OCI-LY7 (cell line): Measurements from ENCODE around the gene VEPH1. TPM values are rescaled to one million over a fixed set of nuclear protein-coding genes. Genes with fewer than 3 reads are reported as not detected.

ENCODE experiments used
- BruUV-seq: library from RNA; stranded (reverse); fragments of 400-500 nt; replicated peaks from 2 replicates; lab custom pipeline; 2021; lab: Mats Ljungman, UMichigan
- CTCF ChIA-PET: fragments of 300-600 bp; sonication (Branson Sonifier 250); formaldehyde crosslinking; loops from one replicate; lab custom pipeline; 2022; ENCODE audit warnings: antibody characterized with exemption; ENCODE audit not compliant: unreplicated experiment; lab: Charles Lee
- POLR2A ChIA-PET: fragments of 300-600 bp; sonication (Branson Sonifier 250); formaldehyde crosslinking; loops from one replicate; lab custom pipeline; 2022; ENCODE audit warnings: antibody characterized with exemption; lab: Charles Lee
- DNase-seq: peaks from one replicate; pipeline ENCODE4 v3.0.0-alpha.2; 2015; ENCODE audit warnings: low spot score
- H2AFZ ChIP-seq: fragments of 200-600 bp; sonication (generic), shearing (Covaris generic); 2 replicates; pipeline ENCODE4 v1.6.1; 2014; ENCODE audit warnings: mild to moderate bottlenecking, antibody characterized with exemption, low read length, moderate library complexity
- H3K27ac ChIP-seq: fragments of 200-600 bp; sonication (generic); 2 replicates; pipeline ENCODE4 v1.5.1; 2014; ENCODE audit warnings: mixed run types, low read depth, mild to moderate bottlenecking, moderate library complexity, low read length, inconsistent platforms; ENCODE audit not compliant: poor library complexity, severe bottlenecking
- H3K36me3 ChIP-seq: fragments of 200-600 bp; sonication (generic); 2 replicates; pipeline ENCODE4 v1.6.1; 2014; ENCODE audit warnings: mild to moderate bottlenecking, antibody characterized with exemption, low read length, moderate library complexity, mixed read lengths; ENCODE audit not compliant: insufficient read depth
- H3K4me1 ChIP-seq: fragments of 200-600 bp; sonication (generic); 2 replicates; pipeline ENCODE4 v1.5.1; 2014; ENCODE audit warnings: mild to moderate bottlenecking, low read length; ENCODE audit not compliant: insufficient read depth, poor library complexity, severe bottlenecking
- H3K4me2 ChIP-seq: fragments of 200-600 bp; sonication (generic); 2 replicates; pipeline ENCODE4 v1.6.1; 2014; ENCODE audit warnings: mild to moderate bottlenecking, low read length
- H3K4me3 ChIP-seq: fragments of 200-600 bp; sonication (generic); 2 replicates; pipeline ENCODE4 v1.5.1; 2014; ENCODE audit warnings: mild to moderate bottlenecking, low read depth, low read length; ENCODE audit not compliant: poor library complexity, severe bottlenecking
- H3K79me2 ChIP-seq: fragments of 200-600 bp; sonication (generic); 2 replicates; pipeline ENCODE4 v1.6.1; 2016; ENCODE audit warnings: low read depth, mild to moderate bottlenecking, low read length, moderate library complexity, mixed read lengths; ENCODE audit not compliant: insufficient read depth
- H3K9me2 ChIP-seq: fragments of 200-600 bp; sonication (generic); 2 replicates; pipeline ENCODE4 v1.6.1; 2016; ENCODE audit warnings: mild to moderate bottlenecking, low read length, mixed read lengths; ENCODE audit not compliant: insufficient read depth
- H3K9me3 ChIP-seq: fragments of 200-600 bp; sonication (generic); 2 replicates; pipeline ENCODE4 v1.6.1; 2014; ENCODE audit warnings: mild to moderate bottlenecking, mixed run types, low read length, mixed read lengths
- H4K20me1 ChIP-seq: fragments of 200-600 bp; sonication (generic); 2 replicates; pipeline ENCODE4 v1.6.1; 2014; ENCODE audit warnings: mild to moderate bottlenecking, antibody characterized with exemption, low read length, moderate library complexity, mixed read lengths; ENCODE audit not compliant: insufficient read depth
- CTCF ChIP-seq: fragments of 200-600 bp; sonication (generic); conservative IDR thresholded peaks from 2 replicates; pipeline ENCODE4 v1.5.1; 2014; ENCODE audit warnings: mild to moderate bottlenecking, antibody characterized with exemption, low read length, moderate library complexity, mixed read lengths
- EZH2phosphoT487 ChIP-seq: fragments of 200-600 bp; sonication (generic); IDR thresholded peaks from 2 replicates; pipeline ENCODE4 v1.6.1; 2018; ENCODE audit warnings: low read depth, borderline replicate concordance, mild to moderate bottlenecking, mixed run types, antibody characterized with exemption, low read length, moderate library complexity, mixed read lengths
- intact Hi-C: fragments of 100-400 bp; cut with micrococcal nuclease; formaldehyde crosslinking; loops from one replicate; pipeline ENCODE4 v1.10.0; 2022; ENCODE audit not compliant: unreplicated experiment
- total RNA-seq, 2 experiments: library from RNA; depleted of rRNA in 1 of 2; stranded (reverse); fragments of >200 nt in 1 of 2; shearing (Covaris generic) in 1 of 2; gene quantifications; 2 replicates each; pipeline ENCODE4 v1.2.3, GENCODE V29; 2014 to 2022

Gene VEPH1
- total RNA-seq, 2 experiments from 2014 or later = not detected

- intact Hi-C loops = no loop called here
- ChIA-PET CTCF (no interaction called here), POLR2A (no interaction called here)
- H4K20me1 ChIP-seq = no peaks in the 10 kb centered on the region
- H3K27ac ChIP-seq = no peak overlapping the region
- TF ChIP-seq CTCF (no peak), EZH2phosphoT487 (no peak)
- H3K9me3 ChIP-seq = no peaks in the 10 kb centered on the region
- H3K4me1 ChIP-seq = no peaks in the 10 kb centered on the region
- no peak for DNase-seq
- H3K9me2 ChIP-seq = no peaks in the 10 kb centered on the region
- H3K4me3 ChIP-seq = no peak overlapping the region
- no peak overlapping the region for H2AFZ ChIP-seq
- H3K36me3 ChIP-seq = no peaks in the 10 kb centered on the region
- no TSS peak for BruUV-seq
- H3K4me2 ChIP-seq = no peak overlapping the region
- H3K79me2 ChIP-seq = no peaks in the 10 kb centered on the region
Observed at GRCh38 chr3:157368171-157368570, 135.0 kb downstream of the VEPH1 start.

GRCh38 chr3:157363393-157363792 is 139.8 kb downstream of the VEPH1 start:
- Histone ChIP-seq H3K9me3 (no peaks in the 10 kb centered on the region), H3K4me1 (no peaks in the 10 kb centered on the region), H3K4me3 (no peak overlapping the region), H2AFZ (no peak overlapping the region), H3K4me2 (no peak overlapping the region), H3K27ac (no peak overlapping the region), H4K20me1 (no peaks in the 10 kb centered on the region), H3K9me2 (no peaks in the 10 kb centered on the region), H3K36me3 (no peaks in the 10 kb centered on the region), H3K79me2 (no peaks in the 10 kb centered on the region)
- POLR2A ChIA-PET = interaction anchor here (0.7 to 0.8 kb wide), 2 partner anchors 94 to 120 kb away, joined by 3 read pairs; no protein-coding TSS in a partner anchor
- intact Hi-C loops = no loop called here
- no peak for TF ChIP-seq CTCF
- TF ChIP-seq EZH2phosphoT487 = no peak
- CTCF ChIA-PET = no interaction called here
- DNase-seq = no peak
- no TSS peak for BruUV-seq

- BruUV-seq = no TSS peak
- POLR2A ChIA-PET = interaction anchor here (0.9 kb wide), 1 partner anchor 60 kb away, joined by 3 read pairs; no protein-coding TSS in a partner anchor
- CTCF ChIA-PET = no interaction called here
Observed at GRCh38 chr3:157362348-157362747, 140.9 kb downstream of the VEPH1 start.

More at GRCh38 chr3:157362348-157362747, 140.9 kb downstream of the VEPH1 start:
- TF ChIP-seq CTCF (no peak), EZH2phosphoT487 (no peak)
- Histone ChIP-seq H3K4me2 (no peak overlapping the region), H3K4me1 (no peaks in the 10 kb centered on the region), H3K27ac (no peak overlapping the region), H2AFZ (no peak overlapping the region), H3K79me2 (no peaks in the 10 kb centered on the region), H4K20me1 (no peaks in the 10 kb centered on the region), H3K9me2 (no peaks in the 10 kb centered on the region), H3K36me3 (no peaks in the 10 kb centered on the region), H3K4me3 (no peak overlapping the region), H3K9me3 (no peaks in the 10 kb centered on the region)
- intact Hi-C loops = no loop called here
- no peak for DNase-seq
